Measurements from ENCODE around the gene PNMA6E.

DNA sequence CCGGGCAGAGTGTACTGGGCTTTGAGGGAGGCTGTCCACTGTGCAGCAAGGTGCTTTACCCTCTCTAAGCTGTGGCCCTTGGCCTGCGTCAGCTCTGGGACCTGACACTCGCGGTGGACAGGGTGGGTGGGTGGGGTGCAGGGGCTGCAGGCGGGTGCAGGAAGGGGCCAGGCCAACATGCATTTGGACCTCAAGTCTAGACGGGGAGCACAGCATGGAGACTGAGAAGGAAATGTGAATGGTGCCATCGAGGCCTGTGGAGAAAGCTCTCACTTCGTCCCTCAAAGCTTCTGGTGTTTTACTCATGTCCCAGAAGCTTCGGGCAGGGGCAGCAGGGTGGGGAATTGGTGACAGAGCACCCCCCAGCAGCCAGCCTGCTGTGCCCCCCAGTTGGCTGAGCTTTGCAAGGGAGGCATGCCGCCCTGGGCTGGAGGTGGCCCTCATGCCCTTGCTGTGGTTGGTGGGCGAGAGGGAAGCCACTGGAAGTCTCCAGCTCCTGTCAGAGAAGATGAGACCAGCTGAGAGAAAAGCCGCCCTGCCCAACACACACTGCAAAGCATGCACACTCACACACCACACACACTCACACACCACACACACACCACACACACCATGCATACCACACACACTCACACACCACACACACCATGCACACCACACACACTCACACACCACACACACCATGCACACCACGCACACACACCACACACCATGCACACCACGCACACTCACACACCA is 12.3 kb downstream of the PNMA6E start:
- TF ChIP-seq, protein P1, sequence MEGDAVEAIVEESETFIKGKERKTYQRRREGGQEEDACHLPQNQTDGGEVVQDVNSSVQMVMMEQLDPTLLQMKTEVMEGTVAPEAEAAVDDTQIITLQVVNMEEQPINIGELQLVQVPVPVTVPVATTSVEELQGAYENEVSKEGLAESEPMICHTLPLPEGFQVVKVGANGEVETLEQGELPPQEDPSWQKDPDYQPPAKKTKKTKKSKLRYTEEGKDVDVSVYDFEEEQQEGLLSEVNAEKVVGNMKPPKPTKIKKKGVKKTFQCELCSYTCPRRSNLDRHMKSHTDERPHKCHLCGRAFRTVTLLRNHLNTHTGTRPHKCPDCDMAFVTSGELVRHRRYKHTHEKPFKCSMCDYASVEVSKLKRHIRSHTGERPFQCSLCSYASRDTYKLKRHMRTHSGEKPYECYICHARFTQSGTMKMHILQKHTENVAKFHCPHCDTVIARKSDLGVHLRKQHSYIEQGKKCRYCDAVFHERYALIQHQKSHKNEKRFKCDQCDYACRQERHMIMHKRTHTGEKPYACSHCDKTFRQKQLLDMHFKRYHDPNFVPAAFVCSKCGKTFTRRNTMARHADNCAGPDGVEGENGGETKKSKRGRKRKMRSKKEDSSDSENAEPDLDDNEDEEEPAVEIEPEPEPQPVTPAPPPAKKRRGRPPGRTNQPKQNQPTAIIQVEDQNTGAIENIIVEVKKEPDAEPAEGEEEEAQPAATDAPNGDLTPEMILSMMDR (IDR thresholded peaks at IDR 0.05), result no peak
- TF ChIP-seq POLR2AphosphoS5 (IDR thresholded peaks at IDR 0.05; ENCODE audit: insufficient read depth in 1 of 2, low read depth in 1 of 2) (no peak), POLR2A (IDR thresholded peaks at IDR 0.05) (no peak)

Data from vagina (tissue), 2 donors.